Measurements from ENCODE around the gene COL6A5. TPM values are rescaled to one million over a fixed set of nuclear protein-coding genes. Genes with fewer than 3 reads are reported as not detected.

The COL6A5 gene
- total and polyA plus RNA-seq, 2 experiments from 2014 or later = 0.03 to 0.05 TPM

GRCh38 chr3:130522399-130522798 is 176.9 kb downstream of the COL6A5 start (continued):
- TF ChIP-seq CTCF (conservative IDR thresholded peaks at IDR 0.05; ENCODE audit: low read depth in 2 of 2) = no peak
- no peak for TF ChIP-seq ETS1 (IDR thresholded peaks at IDR 0.05)
- TF ChIP-seq JUNB (IDR thresholded peaks at IDR 0.05; ENCODE audit: unreplicated experiment) = no peak
- no peak for TF ChIP-seq REST (IDR thresholded peaks at IDR 0.05; ENCODE audit: unreplicated experiment)

DNA sequence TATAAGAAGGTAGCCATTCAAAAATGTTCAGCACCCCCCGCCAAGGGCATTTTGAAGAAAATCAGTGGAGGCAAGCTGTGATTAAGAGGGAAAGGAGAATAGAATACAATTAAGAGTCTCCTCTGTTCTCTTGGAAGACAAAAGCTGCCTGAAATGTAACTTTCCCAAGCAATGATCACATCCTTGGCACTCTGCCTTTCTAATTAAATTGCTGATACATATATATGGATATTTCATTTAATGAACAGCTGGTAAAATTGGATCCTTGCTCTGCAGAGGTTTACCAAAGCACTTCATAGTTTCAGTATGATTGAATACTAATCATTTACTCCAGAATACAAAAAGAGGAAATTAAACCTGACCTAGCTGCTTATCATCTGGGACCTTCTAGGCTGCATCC is 182.0 kb downstream of the COL6A5 start:
- Histone ChIP-seq H2AFZ (no peak overlapping the region), H3K4me3 (no peak overlapping the region), H4K20me1 (replicated peaks; ENCODE audit: insufficient read depth) (no peaks in the 10 kb centered on the region), H3K4me2 (no peak overlapping the region), H3F3A (replicated peaks; ENCODE audit: low read depth) (no peaks in the 10 kb centered on the region), H3K36me3 (ENCODE audit: insufficient read depth) (no peaks in the 10 kb centered on the region), H3K79me2 (replicated peaks; ENCODE audit: insufficient read depth) (no peaks in the 10 kb centered on the region), H3K9me2 (ENCODE audit: insufficient read depth) (no peaks in the 10 kb centered on the region), H3K4me1 (ENCODE audit: insufficient read depth) (peaks cover 9% of the 10 kb centered on the region), H3K27me3 (ENCODE audit: insufficient read depth) (no peaks in the 10 kb centered on the region), H3K27ac (ENCODE audit: low read depth) (no peak overlapping the region)
- DNase-seq (ENCODE audit: low spot score) (no peak), ATAC-seq (no peak)
- Mint-ChIP-seq H3K4me1 (peaks cover 15% of the 10 kb centered on the region), H3K9me3 (no peaks in the 10 kb centered on the region), H3K27ac (no peak overlapping the region), H3K36me3 (ENCODE audit: low read depth) (no peaks in the 10 kb centered on the region), H3K27me3 (ENCODE audit: insufficient read depth, low read depth, poor library complexity) (peaks cover 1% of the 10 kb centered on the region), H3K4me3 (no peak overlapping the region)
- TF ChIP-seq ETS1 (IDR thresholded peaks at IDR 0.05) (no peak), ZNF114 (CRISPR knock-in tag; IDR thresholded peaks at IDR 0.05) (no peak), ZNF331 (CRISPR knock-in tag; IDR thresholded peaks at IDR 0.05; ENCODE audit: low read depth) (no peak), CTCF (conservative IDR thresholded peaks at IDR 0.05; ENCODE audit: low read depth in 2 of 2) (no peak)
